Activated naive CD4-positive, alpha-beta T cell treated with anti-CD3 and anti-CD28 coated beads, Interleukin-2, amount 50 U/mL, for 16 hours (primary cell): Measurements from ENCODE around the gene CTRL.
A peak's percentile ranks its signal among the peaks of the same experiment; 100 is the strongest.
"Not testable (repeated sequence)": the region's sequence is repeated elsewhere in the genome, so short reads cannot be mapped to it uniquely, and the experiment has no call there.

Source experiments
- DNase-seq: peaks from one replicate; pipeline ENCODE4 v3.0.0-alpha.2; 2020

Gene CTRL

DNA sequence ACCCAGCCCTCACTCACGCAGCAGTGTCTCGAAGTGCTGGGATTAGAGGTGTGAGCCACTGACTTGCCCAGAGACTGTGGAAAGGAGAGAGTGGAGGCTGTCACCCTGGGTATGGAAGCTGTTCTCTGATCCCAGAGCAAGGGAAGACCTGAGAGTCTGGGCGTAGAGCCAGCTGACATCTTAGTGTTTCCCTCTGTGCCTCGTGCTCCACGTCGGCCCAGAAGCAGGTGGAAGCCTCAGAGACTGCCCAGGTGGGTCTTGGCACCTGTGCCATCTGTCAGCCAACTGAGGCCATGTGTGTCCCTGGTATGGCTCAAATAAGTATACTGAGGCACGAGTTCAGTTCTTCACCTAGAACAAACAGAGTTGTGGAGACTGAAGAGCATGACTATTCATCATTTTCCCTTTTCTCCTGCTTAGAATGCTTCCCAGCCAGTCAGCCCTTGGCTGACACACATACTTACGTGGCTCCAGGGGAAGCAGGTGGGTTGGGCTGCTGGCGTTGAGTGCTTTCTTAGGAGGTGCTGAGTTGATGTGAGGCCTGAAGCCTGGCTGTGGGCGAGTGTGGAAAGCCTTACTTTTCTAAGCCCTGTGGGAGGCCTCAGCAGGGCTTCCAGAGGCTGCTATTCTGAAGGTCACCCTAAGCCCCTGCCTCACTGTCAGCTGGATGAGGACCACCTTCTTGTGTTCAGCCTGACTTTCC lies 8.1 kb downstream of the CTRL start:
- DNase-seq: no peak

DNA sequence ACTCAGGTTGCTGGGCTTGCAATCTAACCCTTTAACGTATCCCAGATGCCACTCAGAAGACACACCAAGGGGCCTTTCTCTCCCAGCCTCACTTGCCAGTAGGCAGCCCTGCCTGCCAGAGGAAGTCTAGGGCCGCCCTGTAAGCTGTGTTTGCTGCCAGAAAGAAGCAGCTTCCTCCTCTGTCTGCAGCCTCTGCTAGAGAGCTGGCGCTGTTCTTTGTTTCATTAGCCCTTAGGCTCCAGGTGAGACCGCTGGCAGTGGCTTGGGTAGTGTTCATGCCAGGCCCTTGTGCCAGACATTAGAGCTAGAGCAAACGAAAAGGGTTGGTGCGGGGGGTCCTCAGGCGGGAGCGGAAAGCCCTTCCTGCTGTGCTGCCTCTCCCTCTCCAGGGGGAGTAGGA lies 8.9 kb downstream of the CTRL start:
- no peak for DNase-seq

DNA sequence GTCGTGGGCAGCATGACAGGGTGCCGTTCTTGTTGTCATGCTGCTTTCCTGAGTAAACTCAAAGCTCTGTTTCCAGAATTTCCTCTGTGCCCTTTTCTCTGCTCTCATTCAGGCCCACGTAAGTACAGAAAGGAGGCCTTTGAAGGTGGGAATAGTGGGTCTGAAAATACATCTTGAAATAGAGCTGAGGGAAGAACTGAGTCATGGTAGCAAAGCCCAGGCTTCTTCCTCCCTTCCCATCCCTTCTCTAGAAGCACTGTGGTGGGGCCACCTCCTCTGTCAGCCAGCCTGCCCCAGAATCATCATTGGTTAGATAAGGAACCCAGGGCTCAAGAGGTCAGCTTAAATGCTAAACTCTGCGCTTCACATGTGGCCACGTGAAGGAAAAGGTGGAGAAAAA lies 9.4 kb downstream of the CTRL start:
- no peak for DNase-seq

DNA sequence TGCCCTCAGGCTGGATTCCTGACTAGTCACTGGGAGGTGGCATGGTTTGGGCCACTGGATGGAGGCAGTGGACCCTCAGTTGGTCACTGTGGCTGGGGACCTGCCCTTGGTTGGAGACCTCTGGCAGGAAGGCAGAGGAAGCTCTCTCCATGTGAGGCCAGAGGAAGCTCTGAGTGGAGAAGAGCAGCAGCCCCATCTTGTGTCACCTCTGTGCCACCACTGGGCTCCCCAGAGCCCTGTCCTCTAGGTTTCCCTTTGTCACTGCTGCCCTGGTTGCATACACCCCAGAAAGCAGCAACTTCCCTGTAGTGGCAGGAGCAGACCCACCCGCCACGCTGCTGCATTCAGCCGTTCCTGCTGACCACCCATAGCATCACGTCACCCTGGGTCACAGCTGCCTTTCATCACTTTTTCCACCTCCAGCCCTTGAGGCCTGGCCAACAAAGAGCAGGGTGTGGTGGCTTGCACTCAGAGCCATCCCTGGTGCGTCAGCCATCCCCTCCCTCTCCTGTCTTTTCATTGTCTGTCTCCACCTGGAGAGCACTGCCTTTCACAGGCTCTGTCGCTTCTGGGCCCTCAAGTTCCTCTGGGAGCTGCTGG lies 11.9 kb downstream of the CTRL start:
- DNase-seq: no peak

DNA sequence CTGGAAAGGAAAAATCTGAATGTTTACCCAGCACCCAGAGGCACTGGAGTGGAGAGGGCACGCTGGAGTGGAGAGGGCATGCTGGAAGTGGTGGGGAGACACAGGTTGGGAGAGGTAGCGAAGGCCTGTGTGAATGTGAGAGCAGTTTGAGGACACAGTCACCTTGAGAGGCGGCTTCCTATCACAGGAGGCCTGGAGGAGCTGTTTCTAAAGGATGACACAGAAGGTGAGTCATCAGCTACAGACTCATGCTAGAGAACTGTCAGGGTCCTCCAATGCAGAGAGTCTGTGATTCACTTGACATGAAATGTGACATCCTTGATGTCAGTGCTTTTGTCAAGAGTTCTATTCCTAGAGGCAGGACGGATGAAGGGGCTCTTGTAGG lies 13.8 kb downstream of the CTRL start:
- peak; percentile 57 for DNase-seq

DNA sequence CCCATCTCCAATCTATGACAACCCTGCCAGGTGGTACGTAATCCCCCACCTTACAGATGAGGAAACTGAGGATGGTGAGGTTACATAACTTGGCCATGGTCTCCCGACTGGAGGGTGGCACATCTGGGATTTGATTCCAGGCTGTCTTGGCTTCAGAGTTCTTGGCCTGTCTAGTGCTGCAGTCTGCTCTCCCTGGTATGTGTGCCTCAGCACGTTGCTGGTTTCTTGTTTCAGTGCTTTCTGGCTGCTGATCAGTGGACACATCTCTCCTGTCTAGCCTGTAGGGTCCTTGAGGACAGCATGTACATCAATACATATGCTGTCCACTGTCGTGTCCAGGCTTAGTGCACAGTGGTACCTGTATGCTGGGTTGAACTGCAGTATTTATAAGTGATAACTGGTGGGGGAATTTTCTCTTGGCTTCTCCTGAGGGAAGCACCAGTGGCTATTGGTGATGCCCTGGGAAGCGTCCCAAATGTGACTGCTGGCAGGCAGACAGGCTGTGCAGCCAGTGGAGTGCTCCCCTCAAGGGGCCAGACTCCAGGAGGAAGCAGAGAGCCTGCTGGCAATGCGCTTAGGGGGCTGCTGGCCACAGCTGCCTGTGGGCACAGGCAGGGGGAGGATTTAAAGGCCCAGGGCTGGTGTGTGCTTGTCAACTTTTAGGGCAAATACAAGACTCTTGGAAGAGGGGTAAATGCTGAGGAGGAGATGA lies 14.4 kb downstream of the CTRL start:
- no peak for DNase-seq

DNA sequence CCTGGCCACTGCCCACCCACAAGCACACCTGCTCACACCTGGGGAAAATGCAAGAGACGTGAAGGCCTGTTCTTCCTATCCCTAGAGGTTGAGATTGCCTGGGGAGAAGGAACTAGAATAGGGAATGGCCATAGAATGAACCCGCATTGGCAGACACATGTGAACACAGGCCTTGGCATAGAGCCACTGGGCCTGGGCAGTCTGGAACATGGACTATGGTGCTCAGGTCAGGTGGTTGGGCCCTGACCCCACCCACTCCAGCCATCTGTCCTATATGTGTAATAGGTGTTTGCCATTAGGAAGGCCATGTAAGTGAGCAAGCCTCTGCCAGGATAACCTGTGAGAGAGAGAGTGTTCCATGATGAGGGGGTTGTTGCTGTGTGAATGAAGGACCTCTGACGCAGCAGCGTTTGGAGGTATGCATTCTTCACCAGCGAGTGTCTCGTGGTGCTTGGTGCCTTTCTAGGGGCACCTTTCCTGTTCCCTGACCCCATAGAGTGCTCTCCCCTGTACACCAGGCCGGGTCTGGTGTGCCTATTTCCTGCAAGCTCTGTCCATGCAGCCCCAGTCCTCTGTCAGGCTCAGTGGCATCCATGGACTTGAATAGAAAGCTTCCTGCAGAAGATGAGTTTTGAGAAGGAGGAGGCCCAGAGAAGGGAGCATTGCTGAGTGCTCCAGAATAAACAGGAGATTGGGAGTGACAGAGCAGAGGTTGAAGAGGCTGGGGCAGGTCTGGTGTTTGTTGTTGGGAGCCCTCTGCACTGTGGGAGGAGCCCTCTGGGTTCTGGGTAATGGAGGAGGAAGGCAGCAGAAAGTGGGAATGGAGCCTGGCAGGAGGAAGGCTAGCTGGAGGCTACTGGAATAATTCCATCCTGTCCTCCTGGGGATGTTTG lies 15.6 kb downstream of the CTRL start:
- DNase-seq: no peak

DNA sequence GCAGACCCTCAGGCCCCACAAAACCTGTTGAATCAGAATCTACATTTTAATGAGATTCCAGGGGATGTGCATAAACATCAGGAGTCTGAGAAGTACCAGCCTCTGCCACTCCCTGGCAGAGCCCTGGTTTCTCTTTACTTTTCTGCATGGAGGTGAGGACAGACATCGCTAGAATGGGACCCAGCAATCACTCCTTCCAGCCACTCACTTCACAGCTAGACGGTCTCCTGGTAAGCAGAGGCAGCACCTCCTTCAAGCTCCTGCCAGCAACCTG lies 16.2 kb downstream of the CTRL start:
- not testable (repeated sequence) for DNase-seq

DNA sequence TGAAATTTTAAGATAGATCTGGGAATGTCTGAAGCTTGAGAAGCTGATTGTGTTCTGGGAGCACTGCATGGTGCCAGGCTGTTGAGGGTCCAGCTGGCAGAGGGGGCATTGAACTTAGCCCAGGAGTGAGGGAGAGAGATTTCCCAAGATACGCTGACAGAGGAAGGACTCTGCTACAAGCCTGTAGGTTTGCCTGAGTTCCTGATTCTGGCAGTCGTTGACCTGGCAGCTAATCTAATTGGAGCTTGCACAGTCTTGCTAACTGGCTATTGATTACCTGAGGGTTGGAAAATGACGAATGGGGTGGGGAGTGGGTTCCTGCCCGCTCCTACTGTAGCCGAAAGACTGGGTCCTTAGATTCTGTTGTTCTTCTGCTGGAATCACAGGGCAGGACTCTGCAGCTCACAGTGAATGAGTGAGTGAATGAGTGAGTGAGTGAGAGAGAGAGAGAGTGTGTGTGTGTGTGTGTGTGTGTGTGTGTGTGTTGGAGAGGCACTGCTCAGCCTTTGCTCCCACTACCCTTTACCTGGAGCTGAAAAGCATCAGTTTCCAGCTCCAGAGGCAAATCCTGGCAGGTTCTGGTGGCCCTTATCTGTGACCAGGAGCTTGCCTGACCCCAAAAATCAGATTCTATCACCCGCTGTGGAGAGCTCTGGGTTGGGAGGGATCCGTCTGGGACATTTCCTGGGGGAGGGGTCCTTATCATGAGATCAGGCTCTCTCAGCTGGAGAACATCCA lies 16.7 kb downstream of the CTRL start:
- no peak for DNase-seq

DNA sequence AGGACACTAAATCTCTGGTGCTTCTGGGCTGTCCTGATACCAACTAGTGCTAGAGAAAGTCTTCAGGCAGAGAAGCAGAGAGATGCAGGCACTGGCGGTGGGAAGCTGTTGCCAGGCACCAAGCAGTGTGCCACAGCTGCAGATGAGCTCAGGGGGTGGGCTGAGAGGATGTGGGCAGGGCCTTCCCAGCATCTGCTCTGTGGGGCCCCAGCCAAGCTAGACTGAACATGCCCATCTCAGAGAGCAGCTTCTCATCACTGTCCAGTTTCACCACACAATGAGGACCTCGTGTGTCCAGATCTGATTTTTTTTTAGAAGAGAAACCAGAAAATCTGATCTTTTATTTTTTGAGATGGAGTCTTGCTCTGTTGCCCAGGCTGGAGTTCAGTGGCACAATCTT lies 21.5 kb downstream of the CTRL start:
- no peak for DNase-seq

DNA sequence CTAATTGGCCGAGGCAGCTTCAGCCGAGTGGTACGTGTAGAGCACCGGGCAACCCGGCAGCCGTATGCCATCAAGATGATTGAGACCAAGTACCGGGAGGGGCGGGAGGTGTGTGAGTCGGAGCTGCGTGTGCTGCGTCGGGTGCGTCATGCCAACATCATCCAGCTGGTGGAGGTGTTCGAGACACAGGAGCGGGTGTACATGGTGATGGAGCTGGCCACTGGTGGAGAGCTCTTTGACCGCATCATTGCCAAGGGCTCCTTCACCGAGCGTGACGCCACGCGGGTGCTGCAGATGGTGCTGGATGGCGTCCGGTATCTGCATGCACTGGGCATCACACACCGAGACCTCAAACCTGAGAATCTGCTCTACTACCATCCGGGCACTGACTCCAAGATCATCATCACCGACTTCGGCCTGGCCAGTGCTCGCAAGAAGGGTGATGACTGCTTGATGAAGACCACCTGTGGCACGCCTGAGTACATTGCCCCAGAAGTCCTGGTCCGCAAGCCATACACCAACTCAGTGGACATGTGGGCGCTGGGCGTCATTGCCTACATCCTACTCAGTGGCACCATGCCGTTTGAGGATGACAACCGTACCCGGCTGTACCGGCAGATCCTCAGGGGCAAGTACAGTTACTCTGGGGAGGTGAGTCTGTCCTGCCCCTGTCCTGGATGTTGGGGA lies 22.5 kb downstream of the CTRL start:
- no peak for DNase-seq

DNA sequence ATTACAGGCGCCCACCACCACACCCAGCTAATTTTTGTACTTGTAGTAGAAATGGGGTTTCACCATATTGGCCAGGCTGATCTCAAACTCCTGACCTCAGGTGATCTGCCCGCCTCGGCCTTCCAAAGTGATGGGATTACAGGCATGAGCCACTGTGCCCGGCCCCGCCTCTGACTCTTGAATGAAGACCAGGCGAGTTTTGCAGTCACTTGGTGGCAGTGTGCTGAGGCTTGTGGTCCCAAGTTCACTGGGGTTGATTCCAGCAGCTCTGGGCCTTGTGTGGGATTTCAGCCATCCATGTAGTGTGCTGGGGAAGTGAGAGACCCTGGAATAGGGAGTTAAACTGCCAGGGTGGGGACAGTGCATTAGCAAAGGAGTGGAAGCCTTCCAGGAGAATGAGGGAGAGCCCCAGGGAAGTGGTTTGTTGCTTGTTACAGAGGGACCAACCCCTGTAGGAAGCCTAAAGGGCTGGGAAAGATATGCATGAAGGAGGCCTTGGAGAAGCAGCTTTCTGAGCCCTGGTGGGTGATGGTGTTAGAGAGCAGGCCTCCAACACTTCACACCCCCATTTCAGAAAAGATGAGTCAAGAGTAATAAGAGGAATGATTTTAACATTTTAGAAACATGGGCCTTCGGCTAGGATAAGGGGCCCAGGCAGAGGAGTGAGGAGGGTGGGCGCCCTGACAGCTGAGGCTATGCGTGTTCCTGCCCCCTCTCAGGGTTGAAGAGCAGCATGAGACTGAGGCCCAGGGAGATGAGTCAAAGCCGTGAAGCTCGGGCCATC lies 24.1 kb downstream of the CTRL start:
- no peak for DNase-seq

DNA sequence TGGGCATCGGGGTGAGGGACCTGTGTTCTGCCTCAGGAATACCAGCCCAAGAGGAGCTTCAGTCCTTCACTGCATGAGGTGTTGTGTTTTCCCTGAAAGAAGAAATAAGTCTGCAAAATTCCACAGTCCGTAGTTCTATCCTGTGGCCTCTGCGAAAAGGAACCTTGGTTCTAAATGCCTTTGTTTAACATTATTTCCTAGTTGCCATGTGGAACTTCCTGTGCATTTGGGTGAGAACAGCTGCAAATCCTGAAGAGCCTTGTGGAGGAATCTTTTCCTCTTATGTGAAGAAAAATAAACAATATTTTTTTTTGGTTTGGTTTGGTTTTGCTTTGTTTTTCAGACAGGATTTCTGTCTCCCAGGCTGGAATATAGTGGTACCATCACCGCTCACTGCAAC lies 28.8 kb downstream of the CTRL start:
- DNase-seq: no peak

DNA sequence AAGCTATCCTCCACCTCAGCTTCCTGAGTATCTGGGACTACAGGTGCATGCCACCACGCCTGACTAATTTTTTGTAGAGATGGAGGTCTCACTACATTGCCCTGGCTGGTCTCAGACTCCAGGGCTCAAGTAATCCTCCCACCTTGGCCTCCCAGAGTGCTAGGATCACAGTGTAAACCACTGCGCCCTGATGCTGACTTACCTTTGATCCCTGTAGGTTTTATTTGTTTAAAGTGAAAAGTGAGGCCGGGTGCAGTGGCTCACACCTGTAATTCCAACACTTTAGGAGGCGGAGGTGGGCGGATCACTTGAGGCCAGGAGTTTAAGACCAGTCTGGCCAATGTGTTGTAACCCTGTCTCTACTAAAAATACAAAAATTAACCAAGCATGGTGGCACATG lies 29.9 kb downstream of the CTRL start:
- no peak for DNase-seq

DNA sequence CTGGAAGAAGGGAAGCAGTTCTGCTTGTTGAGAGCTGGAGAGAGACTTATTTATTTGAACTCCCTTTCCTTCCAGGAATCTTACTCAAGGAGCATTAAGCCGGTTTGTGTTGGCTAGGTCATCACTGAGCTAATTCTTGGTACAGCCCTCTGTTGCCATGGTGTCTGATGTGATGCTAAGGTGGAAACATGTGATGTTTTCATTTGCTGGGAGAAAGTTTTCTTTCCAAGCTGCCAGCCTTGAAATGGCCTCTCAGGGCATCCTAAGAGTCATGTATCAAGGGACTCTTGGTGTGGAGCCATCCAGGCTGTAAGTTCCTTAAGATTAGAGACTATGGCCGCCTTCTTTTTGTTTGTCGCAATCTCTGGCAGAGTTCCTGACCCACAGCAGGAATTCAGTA lies 34.4 kb downstream of the CTRL start:
- no peak for DNase-seq

DNA sequence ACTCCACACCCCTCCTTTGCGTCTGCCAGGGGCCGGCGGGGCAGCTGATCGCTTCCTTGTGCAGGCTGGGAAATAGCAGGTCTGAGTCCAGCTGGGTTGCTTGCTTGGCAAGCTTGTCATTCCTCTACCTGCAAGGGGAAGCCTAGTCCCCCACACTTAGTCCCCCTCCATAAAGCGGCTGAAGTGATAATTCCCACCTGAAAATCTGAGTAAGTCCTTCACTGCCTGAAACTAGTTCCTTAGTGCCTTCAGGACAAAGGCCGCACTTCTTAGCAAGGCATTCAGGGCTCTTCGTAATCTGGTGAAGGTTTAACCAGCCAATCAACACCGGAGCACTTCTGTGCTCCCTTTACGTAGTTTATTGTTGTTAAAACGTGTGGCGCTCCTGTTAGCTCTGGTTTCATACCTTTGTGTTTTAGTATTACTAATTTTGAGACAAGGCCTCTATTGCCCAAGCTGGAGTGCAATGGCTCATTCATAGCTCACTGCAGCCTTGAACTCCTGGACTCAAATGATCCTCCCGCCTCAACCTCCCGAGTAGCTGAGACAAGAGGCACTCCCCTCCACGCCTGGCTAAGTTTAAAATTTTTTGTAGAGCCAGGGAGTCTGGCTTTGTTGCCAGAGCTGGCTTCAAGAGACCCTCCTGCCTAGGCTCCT lies 37.8 kb downstream of the CTRL start:
- DNase-seq: no peak

DNA sequence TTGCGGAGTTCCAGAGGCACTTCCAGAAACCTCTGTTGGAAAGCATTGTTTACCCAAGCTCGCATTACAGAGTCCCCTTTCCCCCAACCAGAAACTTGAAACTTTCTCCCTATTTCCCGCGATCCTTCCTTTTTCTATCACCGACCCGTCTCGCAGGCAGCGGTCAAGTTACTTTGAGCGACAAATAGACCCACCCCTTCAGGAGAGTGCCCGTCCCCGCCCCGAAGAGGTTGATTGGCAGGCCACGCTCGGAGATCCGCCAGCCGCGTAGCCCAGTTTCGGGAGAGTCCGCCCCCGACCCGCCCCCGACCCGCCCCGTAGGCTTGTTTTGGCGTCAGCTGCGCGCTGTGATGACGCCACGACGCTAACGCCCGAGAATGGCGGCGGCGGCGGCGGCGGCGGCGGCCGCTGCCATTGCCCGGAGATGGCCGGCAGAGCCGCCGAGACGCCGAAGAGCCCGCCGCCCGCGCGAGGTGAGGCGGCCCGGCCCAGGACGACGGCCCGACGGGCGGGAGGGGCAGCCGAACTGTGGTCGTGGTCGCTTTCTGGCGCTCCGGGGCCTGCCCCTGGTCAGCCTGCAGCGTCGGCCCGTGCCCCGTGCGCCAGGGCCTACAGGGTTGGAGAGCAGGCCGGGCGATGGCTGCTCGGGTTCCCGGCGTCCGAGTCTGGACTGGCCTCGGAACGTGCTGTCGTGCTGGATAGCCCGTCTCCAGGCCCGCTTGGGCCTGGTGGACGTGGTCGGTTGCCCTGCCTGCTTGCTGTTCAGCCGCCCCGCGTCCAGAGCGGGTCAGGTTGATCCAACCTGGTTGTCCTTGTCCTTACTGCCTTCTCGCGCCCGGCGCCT lies 38.5 kb downstream of the CTRL start, which contains the start of gene PSKH1:
PSKH1 (plus strand) TSS at position 356 of the 844 bp plus-strand sequence. CDS start 15,496 bp downstream, outside the sequence.
- DNase-seq: peak; percentile 94

DNA sequence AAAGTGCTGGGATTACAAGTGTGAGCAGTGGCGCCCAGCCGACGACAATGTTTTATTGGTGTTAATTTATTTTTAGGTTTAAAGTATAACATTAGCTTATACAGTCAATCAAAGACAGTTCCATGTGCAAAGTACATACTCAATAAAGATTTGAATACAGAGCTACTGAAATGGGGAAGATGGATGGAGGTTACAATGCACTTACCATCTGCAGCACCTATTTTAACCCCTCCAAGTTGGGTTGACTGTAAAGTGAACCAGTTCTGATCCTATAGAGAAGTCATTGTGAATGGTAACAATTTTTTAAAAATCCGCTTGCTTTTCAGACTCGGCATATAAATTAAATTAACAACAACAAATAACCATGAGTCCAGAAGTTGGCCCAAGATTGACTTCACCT lies 39.3 kb downstream of the CTRL start:
- DNase-seq: no peak

DNA sequence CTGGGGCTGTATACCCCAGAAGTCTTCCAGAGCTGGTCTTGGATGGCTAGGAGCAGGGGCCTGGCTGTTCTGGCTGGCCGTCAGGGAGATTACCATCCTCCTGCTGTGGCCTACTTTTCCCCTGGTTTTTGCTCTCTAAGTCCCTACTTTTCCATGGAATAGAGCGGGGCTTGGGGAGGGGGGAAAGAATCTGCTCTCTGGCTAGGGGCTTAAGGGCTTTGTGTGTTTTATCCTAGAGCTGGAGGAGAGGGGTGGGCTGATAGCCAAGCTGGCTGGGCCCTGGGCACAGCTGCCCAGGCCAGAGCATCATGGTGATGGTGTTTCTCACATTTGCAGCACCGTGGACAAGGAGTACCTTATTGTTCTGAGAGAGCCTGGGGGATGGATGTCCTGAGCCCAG lies 43.3 kb downstream of the CTRL start:
- no peak for DNase-seq

DNA sequence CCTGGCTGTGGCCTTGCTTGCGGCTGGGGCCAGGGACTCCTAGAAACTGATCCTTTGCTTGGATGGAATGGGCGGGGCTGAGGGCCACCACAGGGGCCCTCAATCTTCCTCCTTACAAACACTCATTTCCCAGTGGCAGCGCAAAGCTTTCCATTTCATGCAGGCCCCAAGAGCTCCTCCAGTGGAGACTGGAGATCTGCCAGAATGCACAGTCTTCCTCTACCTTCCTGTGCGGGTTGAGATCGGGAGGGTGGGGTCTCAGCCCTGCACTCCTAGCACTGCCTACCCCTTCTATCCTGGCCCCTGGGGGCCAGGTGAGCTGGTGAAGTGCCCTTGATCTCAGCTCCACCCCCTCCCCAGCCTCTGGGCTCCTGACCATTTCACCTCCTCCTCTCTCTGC lies 45.3 kb downstream of the CTRL start:
- no peak for DNase-seq
